ENCODE measurements around the gene KDSR.

KDSR gene

GRCh38 chr18:63283305-63284094 lies 83.5 kb downstream of the KDSR start:
- DNase-seq (ENCODE audit: low read depth): no peak

- no peak for DNase-seq (ENCODE audit: low read depth)
Observed at GRCh38 chr18:63282793-63283192, 84.2 kb downstream of the KDSR start.

Measured in iris pigment epithelial cell (primary cell).